HEK293 (cell line): ENCODE data around the gene GTF3C5.

Source experiments
- GFI1B ChIP-seq: fragments of 450-650 bp; formaldehyde crosslinking; IDR thresholded peaks from 2 replicates; pipeline ENCODE4 v1.5.1; 2016; ENCODE audit warnings: missing biosample characterization, missing genetic modification characterization
- KLF10 ChIP-seq: fragments of 450-650 bp; IDR thresholded peaks from 2 replicates; pipeline ENCODE4 v1.5.1; 2018; ENCODE audit warnings: missing biosample characterization, mild to moderate bottlenecking, missing genetic modification characterization
- MEIS1 ChIP-seq: sonication (generic); formaldehyde crosslinking; IDR thresholded peaks from 2 replicates; pipeline ENCODE4 v1.8.1; 2022; ENCODE audit warnings: missing genetic modification reagents, mild to moderate bottlenecking, borderline replicate concordance
- PRDM6 ChIP-seq: fragments of 450-650 bp; formaldehyde crosslinking; IDR thresholded peaks from 2 replicates; pipeline ENCODE4 v1.5.1; 2017; ENCODE audit warnings: missing biosample characterization, missing genetic modification characterization
- ZBTB11 ChIP-seq: fragments of 450-650 bp; formaldehyde crosslinking; conservative IDR thresholded peaks from 2 replicates; pipeline ENCODE4 v1.5.1; 2016; ENCODE audit warnings: low read depth, missing biosample characterization, missing genetic modification characterization
- ZBTB17 ChIP-seq: fragments of 450-650 bp; formaldehyde crosslinking; IDR thresholded peaks from 2 replicates; pipeline ENCODE4 v1.5.1; 2016; ENCODE audit warnings: missing biosample characterization, missing genetic modification characterization
- ZNF132 ChIP-seq: fragments of 450-650 bp; formaldehyde crosslinking; IDR thresholded peaks from 2 replicates; pipeline ENCODE4 v1.5.1; 2017; ENCODE audit warnings: missing biosample characterization, missing genetic modification characterization, borderline replicate concordance
- ZNF274 ChIP-seq, 2 experiments: fragments of 200-500 bp in 1 of 2; fragments of 450-650 bp in 1 of 2; sonication (Bioruptor generic) in 1 of 2; formaldehyde crosslinking in 1 of 2; IDR thresholded peaks; 2 replicates each; pipeline versions ENCODE4 v1.5.1 to v1.6.1; 2014 to 2016; ENCODE audit warnings: borderline replicate concordance in 1 of 2, inconsistent platforms in 1 of 2, low read length in 1 of 2, missing biosample characterization in 1 of 2, missing genetic modification characterization in 1 of 2
- ZNF335 ChIP-seq: fragments of 450-650 bp; formaldehyde crosslinking; conservative IDR thresholded peaks from 2 replicates; pipeline ENCODE4 v1.5.1; 2016; ENCODE audit warnings: missing biosample characterization, missing genetic modification characterization
- ZNF362 ChIP-seq: fragments of 450-650 bp; formaldehyde crosslinking; IDR thresholded peaks from 2 replicates; pipeline ENCODE4 v1.5.1; 2016; ENCODE audit warnings: missing biosample characterization, missing genetic modification characterization
- ZNF488 ChIP-seq: fragments of 450-650 bp; formaldehyde crosslinking; IDR thresholded peaks from 2 replicates; pipeline ENCODE4 v1.5.1; 2016; ENCODE audit warnings: missing biosample characterization, missing genetic modification characterization
- ZNF501 ChIP-seq: fragments of 450-650 bp; formaldehyde crosslinking; IDR thresholded peaks from 2 replicates; pipeline ENCODE4 v1.5.1; 2016; ENCODE audit warnings: missing biosample characterization, missing genetic modification characterization
- ZNF529 ChIP-seq: fragments of 450-650 bp; formaldehyde crosslinking; IDR thresholded peaks from 2 replicates; pipeline ENCODE4 v1.5.1; 2017; ENCODE audit warnings: missing genetic modification characterization, missing biosample characterization; ENCODE audit not compliant: insufficient replicate concordance
- ZNF530 ChIP-seq: fragments of 450-650 bp; formaldehyde crosslinking; IDR thresholded peaks from 2 replicates; pipeline ENCODE4 v1.5.1; 2016; ENCODE audit warnings: low read depth, missing biosample characterization, missing genetic modification characterization
- ZNF544 ChIP-seq: fragments of 450-650 bp; formaldehyde crosslinking; IDR thresholded peaks from 2 replicates; pipeline ENCODE4 v1.5.0; 2017; ENCODE audit warnings: missing biosample characterization, missing genetic modification characterization
- ZNF558 ChIP-seq: fragments of 450-650 bp; formaldehyde crosslinking; IDR thresholded peaks from 2 replicates; pipeline ENCODE4 v1.5.1; 2016; ENCODE audit warnings: missing biosample characterization, missing genetic modification characterization
- ZSCAN18 ChIP-seq: fragments of 450-650 bp; formaldehyde crosslinking; IDR thresholded peaks from 2 replicates; pipeline ENCODE4 v1.5.1; 2016; ENCODE audit warnings: missing biosample characterization, missing genetic modification characterization
- ZSCAN23 ChIP-seq: fragments of 450-650 bp; formaldehyde crosslinking; IDR thresholded peaks from 2 replicates; pipeline ENCODE4 v1.5.1; 2016; ENCODE audit warnings: missing biosample characterization, missing genetic modification characterization
- TF ChIP-seq, protein P1 (sequence below): fragments of 450-650 bp; formaldehyde crosslinking; IDR thresholded peaks from 2 replicates; pipeline ENCODE4 v1.5.1; 2016; ENCODE audit warnings: missing biosample characterization, missing genetic modification characterization, low read depth
- TF ChIP-seq, protein P2 (sequence below): fragments of 450-650 bp; formaldehyde crosslinking; IDR thresholded peaks from 2 replicates; pipeline ENCODE4 v1.5.1; 2016; ENCODE audit warnings: missing biosample characterization, missing genetic modification characterization, low read depth
- TF ChIP-seq, protein P3 (sequence below): fragments of 450-650 bp; formaldehyde crosslinking; IDR thresholded peaks from 2 replicates; pipeline ENCODE4 v1.5.1; 2016; ENCODE audit warnings: missing biosample characterization, missing genetic modification characterization

GTF3C5 gene

GRCh38 chr9:133031130-133031422, 279 bp downstream of the GTF3C5 start (continued):
- TF ChIP-seq ZBTB11 (tag by site-specific recombination): no peak
- TF ChIP-seq, protein P1, sequence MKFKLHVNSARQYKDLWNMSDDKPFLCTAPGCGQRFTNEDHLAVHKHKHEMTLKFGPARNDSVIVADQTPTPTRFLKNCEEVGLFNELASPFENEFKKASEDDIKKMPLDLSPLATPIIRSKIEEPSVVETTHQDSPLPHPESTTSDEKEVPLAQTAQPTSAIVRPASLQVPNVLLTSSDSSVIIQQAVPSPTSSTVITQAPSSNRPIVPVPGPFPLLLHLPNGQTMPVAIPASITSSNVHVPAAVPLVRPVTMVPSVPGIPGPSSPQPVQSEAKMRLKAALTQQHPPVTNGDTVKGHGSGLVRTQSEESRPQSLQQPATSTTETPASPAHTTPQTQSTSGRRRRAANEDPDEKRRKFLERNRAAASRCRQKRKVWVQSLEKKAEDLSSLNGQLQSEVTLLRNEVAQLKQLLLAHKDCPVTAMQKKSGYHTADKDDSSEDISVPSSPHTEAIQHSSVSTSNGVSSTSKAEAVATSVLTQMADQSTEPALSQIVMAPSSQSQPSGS (tag by site-specific recombination): no peak
- TF ChIP-seq, protein P2, sequence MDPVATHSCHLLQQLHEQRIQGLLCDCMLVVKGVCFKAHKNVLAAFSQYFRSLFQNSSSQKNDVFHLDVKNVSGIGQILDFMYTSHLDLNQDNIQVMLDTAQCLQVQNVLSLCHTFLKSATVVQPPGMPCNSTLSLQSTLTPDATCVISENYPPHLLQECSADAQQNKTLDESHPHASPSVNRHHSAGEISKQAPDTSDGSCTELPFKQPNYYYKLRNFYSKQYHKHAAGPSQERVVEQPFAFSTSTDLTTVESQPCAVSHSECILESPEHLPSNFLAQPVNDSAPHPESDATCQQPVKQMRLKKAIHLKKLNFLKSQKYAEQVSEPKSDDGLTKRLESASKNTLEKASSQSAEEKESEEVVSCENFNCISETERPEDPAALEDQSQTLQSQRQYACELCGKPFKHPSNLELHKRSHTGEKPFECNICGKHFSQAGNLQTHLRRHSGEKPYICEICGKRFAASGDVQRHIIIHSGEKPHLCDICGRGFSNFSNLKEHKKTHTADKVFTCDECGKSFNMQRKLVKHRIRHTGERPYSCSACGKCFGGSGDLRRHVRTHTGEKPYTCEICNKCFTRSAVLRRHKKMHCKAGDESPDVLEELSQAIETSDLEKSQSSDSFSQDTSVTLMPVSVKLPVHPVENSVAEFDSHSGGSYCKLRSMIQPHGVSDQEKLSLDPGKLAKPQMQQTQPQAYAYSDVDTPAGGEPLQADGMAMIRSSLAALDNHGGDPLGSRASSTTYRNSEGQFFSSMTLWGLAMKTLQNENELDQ (tag by site-specific recombination): no peak
- no peak for TF ChIP-seq ZNF274 (IDR thresholded peaks at IDR 0.05; ENCODE audit: low read length)
- TF ChIP-seq ZNF274 (tag by site-specific recombination; IDR thresholded peaks at IDR 0.05; ENCODE audit: borderline replicate concordance): no peak
- peak; percentile 57 for TF ChIP-seq ZBTB17
- no peak for TF ChIP-seq ZNF530 (tag by site-specific recombination)
- no peak for TF ChIP-seq ZSCAN23 (tag by site-specific recombination)
- no peak for TF ChIP-seq ZNF362 (tag by site-specific recombination)
- peak; percentile 2 for TF ChIP-seq ZNF335 (tag by site-specific recombination)
- no peak for TF ChIP-seq ZNF529 (tag by site-specific recombination)
- no peak for TF ChIP-seq MEIS1
- TF ChIP-seq GFI1B (tag by site-specific recombination): no peak
- TF ChIP-seq ZNF501 (tag by site-specific recombination): no peak; the same call in 1 of the 2 replicates
- TF ChIP-seq, protein P3, sequence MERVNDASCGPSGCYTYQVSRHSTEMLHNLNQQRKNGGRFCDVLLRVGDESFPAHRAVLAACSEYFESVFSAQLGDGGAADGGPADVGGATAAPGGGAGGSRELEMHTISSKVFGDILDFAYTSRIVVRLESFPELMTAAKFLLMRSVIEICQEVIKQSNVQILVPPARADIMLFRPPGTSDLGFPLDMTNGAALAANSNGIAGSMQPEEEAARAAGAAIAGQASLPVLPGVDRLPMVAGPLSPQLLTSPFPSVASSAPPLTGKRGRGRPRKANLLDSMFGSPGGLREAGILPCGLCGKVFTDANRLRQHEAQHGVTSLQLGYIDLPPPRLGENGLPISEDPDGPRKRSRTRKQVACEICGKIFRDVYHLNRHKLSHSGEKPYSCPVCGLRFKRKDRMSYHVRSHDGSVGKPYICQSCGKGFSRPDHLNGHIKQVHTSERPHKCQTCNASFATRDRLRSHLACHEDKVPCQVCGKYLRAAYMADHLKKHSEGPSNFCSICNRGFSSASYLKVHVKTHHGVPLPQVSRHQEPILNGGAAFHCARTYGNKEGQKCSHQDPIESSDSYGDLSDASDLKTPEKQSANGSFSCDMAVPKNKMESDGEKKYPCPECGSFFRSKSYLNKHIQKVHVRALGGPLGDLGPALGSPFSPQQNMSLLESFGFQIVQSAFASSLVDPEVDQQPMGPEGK: no peak
- no peak for TF ChIP-seq ZNF558 (tag by site-specific recombination)
- no peak for TF ChIP-seq KLF10
- no peak for TF ChIP-seq ZNF488
- no peak for TF ChIP-seq ZNF132 (tag by site-specific recombination)
- no peak for TF ChIP-seq ZNF544 (tag by site-specific recombination)
- TF ChIP-seq ZSCAN18: 0 out of 2 replicates have a peak, but pooled peaks have one; percentile 7
- no peak for TF ChIP-seq PRDM6 (tag by site-specific recombination)
